ENCODE results near the gene SOX9. TPM values are rescaled to one million over a fixed set of nuclear protein-coding genes. Genes with fewer than 3 reads are reported as not detected.

The SOX9 gene
- total and polyA plus RNA-seq, 5 donors from 2014 or later = not detected

GRCh38 chr17:72089453-72089987 lies 31.3 kb upstream of the SOX9 start:
- no peaks in the 10 kb centered on the region for H3K36me3 ChIP-seq (ENCODE audit: control insufficient read depth, insufficient read depth, low read length)
- DNase-seq (no peak), ATAC-seq (ENCODE audit: low read depth in 2 of 2) (no peak)
- no peaks in the 10 kb centered on the region for H3K9me3 ChIP-seq (ENCODE audit: control insufficient read depth in 2 of 2, low read length in 2 of 2)
- Mint-ChIP-seq H3K9me3 (peaks cover 0 to 3% (median 0%) of the 10 kb centered on the region in 7 donors), H3K36me3 (no peaks in the 10 kb centered on the region), H3K4me3 (no peak overlapping the region), H3K27ac (no peak overlapping the region), H3K27me3 (no peaks in the 10 kb centered on the region), H3K4me1 (peaks cover 0 to 2% (median 0%) of the 10 kb centered on the region in 4 donors)
- no peak overlapping the region for H3K27ac ChIP-seq (ENCODE audit: insufficient read depth, low read length, poor library complexity, severe bottlenecking)
- no peak overlapping the region for H3K4me3 ChIP-seq (ENCODE audit: low read depth, low read length)
- H3K4me1 ChIP-seq (ENCODE audit: control insufficient read depth, insufficient read depth, low read length, poor library complexity, severe bottlenecking) = no peaks in the 10 kb centered on the region
- H3K27me3 ChIP-seq (ENCODE audit: control insufficient read depth, insufficient read depth, low read length) = no peaks in the 10 kb centered on the region

- Mint-ChIP-seq H3K27ac (no peak overlapping the region), H3K4me3 (no peak overlapping the region), H3K4me1 (peaks cover 0 to 2% (median 0%) of the 10 kb centered on the region in 4 donors), H3K36me3 (no peaks in the 10 kb centered on the region), H3K27me3 (no peaks in the 10 kb centered on the region), H3K9me3 (peaks cover 0 to 3% (median 0%) of the 10 kb centered on the region in 7 donors)
- Histone ChIP-seq H3K9me3 (ENCODE audit: control insufficient read depth in 2 of 2, low read length in 2 of 2) (no peaks in the 10 kb centered on the region), H3K36me3 (ENCODE audit: control insufficient read depth, insufficient read depth, low read length) (no peaks in the 10 kb centered on the region), H3K4me3 (ENCODE audit: low read depth, low read length) (no peak overlapping the region), H3K27ac (ENCODE audit: insufficient read depth, low read length, poor library complexity, severe bottlenecking) (no peak overlapping the region), H3K4me1 (ENCODE audit: control insufficient read depth, insufficient read depth, low read length, poor library complexity, severe bottlenecking) (no peaks in the 10 kb centered on the region), H3K27me3 (ENCODE audit: control insufficient read depth, insufficient read depth, low read length) (no peaks in the 10 kb centered on the region)
- DNase-seq = no peak
- no peak for ATAC-seq (ENCODE audit: low read depth in 2 of 2)
Observed at GRCh38 chr17:72090108-72090507, 30.7 kb upstream of the SOX9 start.

GRCh38 chr17:72092710-72093322 lies 28.0 kb upstream of the SOX9 start:
- no peak for DNase-seq
- H3K36me3 Mint-ChIP-seq = no peaks in the 10 kb centered on the region
- H3K4me1 ChIP-seq (ENCODE audit: control insufficient read depth, insufficient read depth, low read length, poor library complexity, severe bottlenecking) = no peaks in the 10 kb centered on the region
- H3K4me1 Mint-ChIP-seq = no peaks in the 10 kb centered on the region
- H3K27ac ChIP-seq (ENCODE audit: insufficient read depth, low read length, poor library complexity, severe bottlenecking) = no peak overlapping the region
- peaks cover 0 to 3% (median 3%) of the 10 kb centered on the region in 7 donors for H3K9me3 Mint-ChIP-seq
- no peak overlapping the region for H3K4me3 ChIP-seq (ENCODE audit: low read depth, low read length)
- H3K4me3 Mint-ChIP-seq = no peak overlapping the region
- no peaks in the 10 kb centered on the region for H3K9me3 ChIP-seq (ENCODE audit: control insufficient read depth in 2 of 2, low read length in 2 of 2)
- H3K27me3 ChIP-seq (ENCODE audit: control insufficient read depth, insufficient read depth, low read length) = no peaks in the 10 kb centered on the region
- H3K36me3 ChIP-seq (ENCODE audit: control insufficient read depth, insufficient read depth, low read length) = no peaks in the 10 kb centered on the region
- peaks cover 3% of the 10 kb centered on the region for H3K27me3 Mint-ChIP-seq
- no peak overlapping the region for H3K27ac Mint-ChIP-seq
- no peak for ATAC-seq (ENCODE audit: low read depth in 2 of 2)

- no peaks in the 10 kb centered on the region for H3K4me1 Mint-ChIP-seq
- H3K4me3 Mint-ChIP-seq = no peak overlapping the region
- H3K27ac Mint-ChIP-seq = no peak overlapping the region
- Histone ChIP-seq H3K27me3 (ENCODE audit: control insufficient read depth, insufficient read depth, low read length) (no peaks in the 10 kb centered on the region), H3K4me3 (ENCODE audit: low read depth, low read length) (no peak overlapping the region), H3K4me1 (ENCODE audit: control insufficient read depth, insufficient read depth, low read length, poor library complexity, severe bottlenecking) (no peaks in the 10 kb centered on the region), H3K36me3 (ENCODE audit: control insufficient read depth, insufficient read depth, low read length) (no peaks in the 10 kb centered on the region), H3K27ac (ENCODE audit: insufficient read depth, low read length, poor library complexity, severe bottlenecking) (no peak overlapping the region), H3K9me3 (ENCODE audit: control insufficient read depth in 2 of 2, low read length in 2 of 2) (no peaks in the 10 kb centered on the region)
- DNase-seq = no peak
- ATAC-seq (ENCODE audit: low read depth in 2 of 2) = no peak
- peaks cover 4% of the 10 kb centered on the region for H3K27me3 Mint-ChIP-seq
- peaks cover 0 to 6% (median 3%) of the 10 kb centered on the region in 7 donors for H3K9me3 Mint-ChIP-seq
- H3K36me3 Mint-ChIP-seq = no peaks in the 10 kb centered on the region
Observed at GRCh38 chr17:72093707-72094106, 27.1 kb upstream of the SOX9 start.

GRCh38 chr17:72095316-72095715 lies 25.5 kb upstream of the SOX9 start:
- Mint-ChIP-seq H3K4me3 (no peak overlapping the region), H3K36me3 (no peaks in the 10 kb centered on the region), H3K9me3 (peaks cover 0 to 6% (median 2%) of the 10 kb centered on the region in 7 donors), H3K27ac (no peak overlapping the region), H3K4me1 (no peaks in the 10 kb centered on the region), H3K27me3 (peaks cover 4% of the 10 kb centered on the region)
- no peaks in the 10 kb centered on the region for H3K4me1 ChIP-seq (ENCODE audit: control insufficient read depth, insufficient read depth, low read length, poor library complexity, severe bottlenecking)
- no peaks in the 10 kb centered on the region for H3K36me3 ChIP-seq (ENCODE audit: control insufficient read depth, insufficient read depth, low read length)
- ATAC-seq (ENCODE audit: low read depth in 2 of 2) = no peak
- no peaks in the 10 kb centered on the region for H3K9me3 ChIP-seq (ENCODE audit: control insufficient read depth in 2 of 2, low read length in 2 of 2)
- no peak overlapping the region for H3K4me3 ChIP-seq (ENCODE audit: low read depth, low read length)
- DNase-seq = no peak
- no peak overlapping the region for H3K27ac ChIP-seq (ENCODE audit: insufficient read depth, low read length, poor library complexity, severe bottlenecking)
- no peaks in the 10 kb centered on the region for H3K27me3 ChIP-seq (ENCODE audit: control insufficient read depth, insufficient read depth, low read length)

GRCh38 chr17:72097144-72097543 lies 23.7 kb upstream of the SOX9 start:
- H3K27me3 ChIP-seq (ENCODE audit: control insufficient read depth, insufficient read depth, low read length) = no peaks in the 10 kb centered on the region
- H3K27me3 Mint-ChIP-seq = peaks cover 4% of the 10 kb centered on the region
- no peak overlapping the region for H3K27ac Mint-ChIP-seq
- no peaks in the 10 kb centered on the region for H3K36me3 ChIP-seq (ENCODE audit: control insufficient read depth, insufficient read depth, low read length)
- no peak overlapping the region for H3K4me3 ChIP-seq (ENCODE audit: low read depth, low read length)
- H3K4me1 Mint-ChIP-seq = no peaks in the 10 kb centered on the region
- no peaks in the 10 kb centered on the region for H3K9me3 ChIP-seq (ENCODE audit: control insufficient read depth in 2 of 2, low read length in 2 of 2)
- H3K4me3 Mint-ChIP-seq = no peak overlapping the region
- no peaks in the 10 kb centered on the region for H3K36me3 Mint-ChIP-seq
- ATAC-seq (ENCODE audit: low read depth in 2 of 2) (no peak), DNase-seq (no peak)
- H3K9me3 Mint-ChIP-seq = peaks cover 0 to 6% (median 2%) of the 10 kb centered on the region in 7 donors
- no peak overlapping the region for H3K27ac ChIP-seq (ENCODE audit: insufficient read depth, low read length, poor library complexity, severe bottlenecking)
- no peaks in the 10 kb centered on the region for H3K4me1 ChIP-seq (ENCODE audit: control insufficient read depth, insufficient read depth, low read length, poor library complexity, severe bottlenecking)

- Mint-ChIP-seq H3K36me3 (no peaks in the 10 kb centered on the region), H3K4me1 (no peaks in the 10 kb centered on the region), H3K27me3 (peaks cover 4% of the 10 kb centered on the region), H3K4me3 (no peak overlapping the region), H3K9me3 (peaks cover 0 to 8% (median 2%) of the 10 kb centered on the region in 7 donors), H3K27ac (no peak overlapping the region)
- H3K4me3 ChIP-seq (ENCODE audit: low read depth, low read length) = no peak overlapping the region
- no peak for DNase-seq
- H3K4me1 ChIP-seq (ENCODE audit: control insufficient read depth, insufficient read depth, low read length, poor library complexity, severe bottlenecking) = no peaks in the 10 kb centered on the region
- H3K36me3 ChIP-seq (ENCODE audit: control insufficient read depth, insufficient read depth, low read length) = no peaks in the 10 kb centered on the region
- no peaks in the 10 kb centered on the region for H3K9me3 ChIP-seq (ENCODE audit: control insufficient read depth in 2 of 2, low read length in 2 of 2)
- no peak for ATAC-seq (ENCODE audit: low read depth in 2 of 2)
- H3K27ac ChIP-seq (ENCODE audit: insufficient read depth, low read length, poor library complexity, severe bottlenecking) = no peak overlapping the region
- H3K27me3 ChIP-seq (ENCODE audit: control insufficient read depth, insufficient read depth, low read length) = no peaks in the 10 kb centered on the region
Observed at GRCh38 chr17:72099919-72100318, 20.9 kb upstream of the SOX9 start.

GRCh38 chr17:72100470-72100869 lies 20.4 kb upstream of the SOX9 start:
- no peaks in the 10 kb centered on the region for H3K36me3 ChIP-seq (ENCODE audit: control insufficient read depth, insufficient read depth, low read length)
- Mint-ChIP-seq H3K27me3 (peaks cover 4% of the 10 kb centered on the region), H3K9me3 (peaks cover 0 to 9% (median 3%) of the 10 kb centered on the region in 7 donors), H3K4me3 (no peak overlapping the region), H3K4me1 (no peaks in the 10 kb centered on the region), H3K27ac (no peak overlapping the region), H3K36me3 (no peaks in the 10 kb centered on the region)
- H3K4me3 ChIP-seq (ENCODE audit: low read depth, low read length) = no peak overlapping the region
- H3K27me3 ChIP-seq (ENCODE audit: control insufficient read depth, insufficient read depth, low read length) = no peaks in the 10 kb centered on the region
- no peak overlapping the region for H3K27ac ChIP-seq (ENCODE audit: insufficient read depth, low read length, poor library complexity, severe bottlenecking)
- no peak for ATAC-seq (ENCODE audit: low read depth in 2 of 2)
- H3K9me3 ChIP-seq (ENCODE audit: control insufficient read depth in 2 of 2, low read length in 2 of 2) = no peaks in the 10 kb centered on the region
- no peaks in the 10 kb centered on the region for H3K4me1 ChIP-seq (ENCODE audit: control insufficient read depth, insufficient read depth, low read length, poor library complexity, severe bottlenecking)
- DNase-seq = no peak

Data from CD4-positive, CD25-positive, alpha-beta regulatory T cell (primary cell).